RCC 7860 (cell line): ENCODE measurements around the gene EFL1.
"Not testable (repeated sequence)": the region's sequence is repeated elsewhere in the genome, so short reads cannot be mapped to it uniquely, and the experiment has no call there.

Experiments used
- DNase-seq: peaks from one replicate; pipeline ENCODE4 v3.0.0-alpha.2; 2015; ENCODE audit warnings: low spot score
- FAIRE-seq: peaks from 2 replicates; lab custom pipeline; 2012; peaks lifted over from hg19 to GRCh38; lab: Jason Lieb, UNC

EFL1 gene

DNA sequence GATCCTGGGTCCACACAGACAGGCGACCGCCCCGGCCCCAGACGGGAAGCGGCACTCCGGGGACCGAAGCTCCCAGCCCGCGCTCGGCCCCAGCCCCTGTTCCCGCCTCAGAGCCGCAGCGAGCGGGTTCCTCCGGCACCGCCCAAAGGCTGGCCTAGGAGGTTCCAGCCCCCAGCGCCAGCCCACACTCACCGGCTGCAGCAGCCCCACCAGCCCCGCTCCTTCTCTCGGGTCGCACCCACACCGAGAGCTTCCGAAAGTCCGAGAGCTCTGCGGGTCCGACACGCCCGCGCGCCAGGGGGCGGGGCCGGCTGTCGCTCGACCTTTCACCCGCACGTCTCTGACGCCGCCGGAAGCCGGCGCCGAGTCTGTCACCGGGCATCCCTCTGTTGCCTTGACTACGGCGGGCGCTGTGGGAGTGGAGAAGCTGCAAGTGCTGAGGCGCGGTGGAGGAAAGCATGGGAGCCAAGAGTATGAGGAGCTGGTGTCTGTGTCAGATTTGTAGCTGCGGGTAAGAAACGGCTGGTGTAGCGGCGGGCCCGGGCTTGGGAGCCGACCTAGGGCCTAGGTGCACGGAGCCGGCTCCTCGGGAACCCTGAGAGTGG is at the start of gene EFL1, which contains the start of gene SAXO2:
Gene EFL1, minus strand, starts transcription at position 313 of the 605 bp plus-strand sequence. CDS start 956 bp downstream, outside the sequence.
Gene SAXO2, plus strand, starts transcription at position 397 of the 605 bp plus-strand sequence. Its CDS starts 62 bp downstream, at position 459.
- FAIRE-seq (peak; percentile 24), DNase-seq (peak; percentile 78)

DNA sequence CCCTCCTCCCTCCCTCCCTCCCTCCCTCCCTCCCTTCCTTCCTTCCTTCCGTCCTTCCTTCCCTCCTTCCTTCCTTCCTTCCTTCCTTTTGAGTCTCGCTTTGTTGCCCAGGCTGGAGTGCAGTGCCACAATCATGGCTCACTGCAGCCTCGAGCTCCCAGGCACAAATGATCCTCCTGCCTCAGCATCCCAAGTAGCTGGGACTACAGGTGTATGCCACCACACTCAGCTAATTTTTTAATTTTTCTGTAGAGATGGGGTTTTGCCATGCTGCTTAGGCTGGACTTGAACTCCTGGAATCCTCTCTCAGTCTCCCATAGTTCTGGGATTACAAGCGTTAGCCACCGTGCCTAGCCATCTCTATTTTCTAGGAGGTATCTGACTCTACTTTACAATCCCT is 48.8 kb upstream of the EFL1 start:
- FAIRE-seq = not testable (repeated sequence)

DNA sequence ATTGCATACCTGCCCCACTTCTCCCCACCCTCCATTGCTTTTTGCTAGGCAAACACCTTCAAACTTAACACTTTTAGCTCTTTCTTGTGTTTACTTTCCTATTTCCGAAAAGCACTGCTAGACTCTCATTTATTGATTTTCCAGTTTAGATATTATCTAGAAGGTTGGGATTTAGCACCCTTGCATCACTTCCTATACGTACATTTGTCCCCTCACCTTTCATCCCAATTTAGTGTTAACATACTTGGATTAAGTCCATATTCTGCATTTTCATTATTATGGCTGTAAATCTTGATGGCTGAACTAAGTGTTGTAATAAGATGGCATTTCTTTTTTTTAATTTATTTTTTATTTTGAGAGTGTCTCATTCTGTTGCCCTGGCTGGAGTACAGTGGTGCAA is 47.3 kb upstream of the EFL1 start:
- DNase-seq = no peak
- no peak for FAIRE-seq

More for the DNA sequence above, 48.8 kb upstream of the EFL1 start:
- not testable (repeated sequence) for DNase-seq

DNA sequence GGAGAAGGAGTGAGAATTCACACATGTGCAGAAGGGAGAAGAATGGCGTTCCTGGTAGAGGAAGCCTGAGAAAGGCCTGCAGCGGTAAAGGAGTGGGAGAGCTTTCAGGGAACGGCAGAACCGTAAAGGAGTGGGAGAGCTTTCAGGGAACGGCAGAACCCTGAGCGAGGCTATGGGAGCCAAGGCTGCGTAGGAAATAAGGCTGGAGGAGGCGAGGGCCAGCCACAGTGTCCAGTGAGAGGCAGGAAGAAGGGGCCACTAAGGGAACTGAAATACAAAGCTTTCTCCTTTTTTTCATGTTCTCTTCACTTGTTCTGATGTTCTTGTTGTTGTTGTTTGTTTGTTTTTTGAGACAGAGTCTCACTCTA is 45.2 kb upstream of the EFL1 start:
- no peak for FAIRE-seq
- no peak for DNase-seq

DNA sequence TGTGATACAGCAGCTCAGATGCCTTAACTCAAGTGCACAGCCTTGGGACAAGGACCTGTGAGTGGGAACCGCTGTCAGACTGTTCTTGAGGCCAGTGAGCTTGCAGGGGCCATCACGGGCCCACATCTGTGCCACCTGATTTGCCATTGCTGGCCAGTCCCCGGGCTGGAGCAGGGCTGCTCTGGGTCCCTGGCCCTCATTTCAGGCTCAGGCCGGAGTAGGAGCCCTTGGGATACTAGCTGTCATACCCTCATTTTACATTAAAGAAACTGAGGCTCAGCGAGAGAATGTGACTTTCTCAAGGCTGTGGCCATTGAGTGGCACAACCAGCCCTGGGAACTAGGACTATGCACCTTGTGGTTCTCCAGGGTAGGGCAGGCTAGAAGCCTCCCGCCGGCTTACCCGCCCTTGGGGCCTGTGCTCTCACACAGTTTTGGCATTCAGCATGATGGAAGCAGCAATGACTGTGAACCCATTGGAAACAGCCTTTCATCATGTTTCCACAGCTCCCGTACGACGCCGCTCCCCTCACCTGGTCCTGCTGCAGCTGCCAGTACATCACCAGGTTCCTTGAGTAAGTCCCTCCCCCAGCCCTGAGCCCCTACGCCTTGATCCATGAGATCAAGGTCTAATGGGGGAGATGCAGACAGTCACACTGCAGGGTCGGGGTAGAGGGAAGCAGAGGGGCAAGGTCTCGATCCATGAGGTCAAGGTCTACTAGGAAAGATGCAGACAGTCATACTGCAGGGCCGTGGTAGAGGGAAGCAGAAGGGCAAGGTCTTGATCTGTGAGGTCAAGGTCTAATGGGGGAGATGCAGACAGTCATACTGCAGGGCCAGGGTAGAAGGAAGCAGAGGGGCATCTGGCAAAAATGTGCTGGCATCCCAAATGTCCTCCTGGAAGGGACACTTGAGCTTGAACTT is 44.5 kb upstream of the EFL1 start:
- no peak for DNase-seq

DNA sequence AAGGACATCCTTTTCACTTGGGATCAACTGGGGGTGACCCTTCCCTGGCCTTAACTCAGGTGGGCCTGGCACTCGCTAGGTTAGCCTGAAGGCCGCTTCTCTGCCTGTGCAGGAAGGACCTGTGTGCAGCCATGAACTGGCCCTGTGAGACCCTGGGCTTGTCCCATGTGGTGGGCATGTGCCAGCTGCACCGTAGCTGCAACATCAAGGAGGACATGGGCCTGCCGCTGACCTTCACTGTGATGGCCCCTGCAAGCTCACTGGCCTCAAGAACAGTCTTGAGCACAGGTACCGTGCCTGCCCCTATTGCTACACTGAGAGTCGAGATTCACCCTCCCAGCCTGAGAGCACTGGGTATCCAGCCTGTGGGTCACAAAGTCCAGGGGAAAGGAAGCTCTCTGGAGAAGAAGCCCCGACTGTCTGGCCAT is 43.1 kb upstream of the EFL1 start:
- no peak for FAIRE-seq
- no peak for DNase-seq

More for the DNA sequence above, 44.5 kb upstream of the EFL1 start:
- FAIRE-seq = no peak

DNA sequence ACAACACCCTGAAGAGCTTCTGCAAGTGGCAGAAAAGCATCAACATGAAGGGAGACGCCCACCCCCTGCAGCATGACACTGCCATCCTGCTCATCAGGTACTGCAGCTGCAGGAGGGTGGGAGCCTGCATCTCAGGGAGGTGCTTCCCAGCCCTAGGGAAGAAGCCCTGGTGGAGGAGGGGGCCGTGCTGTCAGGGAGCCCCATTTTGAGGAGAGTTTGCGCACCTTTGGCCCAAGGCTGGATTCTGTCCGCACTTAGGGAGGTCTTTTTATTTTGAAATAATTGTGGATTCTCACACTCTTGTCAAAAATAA is 42.2 kb upstream of the EFL1 start:
- DNase-seq (no peak), FAIRE-seq (no peak)

DNA sequence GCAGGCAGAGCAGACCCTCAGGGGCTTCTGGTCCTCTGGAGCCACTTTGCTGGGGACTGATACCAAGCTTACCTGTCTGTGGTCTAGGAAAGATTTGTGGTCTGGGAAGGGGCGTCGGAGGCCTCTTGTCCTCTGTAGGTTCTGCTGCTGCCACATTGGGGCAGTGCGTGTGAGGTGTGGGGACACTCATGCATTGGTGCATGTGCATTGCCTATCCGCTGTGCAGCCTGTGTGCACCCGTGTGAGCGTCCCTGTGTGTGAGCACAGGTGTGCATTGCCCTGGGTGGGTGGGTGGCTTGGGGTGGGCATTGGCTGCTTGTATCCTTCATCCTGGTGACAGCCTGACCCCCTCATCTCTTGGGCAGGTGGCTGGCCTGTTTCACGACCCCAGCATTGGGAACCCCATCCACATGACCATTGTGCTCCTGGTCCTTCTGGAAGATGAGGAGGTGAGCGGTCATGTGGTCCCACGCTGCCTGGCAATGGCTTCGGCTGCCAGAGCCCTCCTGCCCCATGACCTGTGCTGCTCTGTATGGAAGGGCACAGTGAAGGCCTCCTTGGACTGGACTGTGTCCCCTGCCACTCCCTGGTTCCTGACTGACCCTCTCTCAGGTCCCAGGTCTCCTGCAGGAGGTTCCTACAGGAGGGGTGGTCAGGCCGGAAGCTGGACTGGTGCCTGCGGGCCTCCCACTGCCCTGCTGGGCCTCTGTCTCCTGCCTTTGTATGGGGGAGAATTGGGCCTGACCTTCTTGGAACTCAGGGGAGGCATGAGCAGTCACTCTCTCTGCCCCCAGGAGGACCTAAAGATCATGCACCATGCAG is 41.6 kb upstream of the EFL1 start:
- DNase-seq (no peak), FAIRE-seq (no peak)

DNA sequence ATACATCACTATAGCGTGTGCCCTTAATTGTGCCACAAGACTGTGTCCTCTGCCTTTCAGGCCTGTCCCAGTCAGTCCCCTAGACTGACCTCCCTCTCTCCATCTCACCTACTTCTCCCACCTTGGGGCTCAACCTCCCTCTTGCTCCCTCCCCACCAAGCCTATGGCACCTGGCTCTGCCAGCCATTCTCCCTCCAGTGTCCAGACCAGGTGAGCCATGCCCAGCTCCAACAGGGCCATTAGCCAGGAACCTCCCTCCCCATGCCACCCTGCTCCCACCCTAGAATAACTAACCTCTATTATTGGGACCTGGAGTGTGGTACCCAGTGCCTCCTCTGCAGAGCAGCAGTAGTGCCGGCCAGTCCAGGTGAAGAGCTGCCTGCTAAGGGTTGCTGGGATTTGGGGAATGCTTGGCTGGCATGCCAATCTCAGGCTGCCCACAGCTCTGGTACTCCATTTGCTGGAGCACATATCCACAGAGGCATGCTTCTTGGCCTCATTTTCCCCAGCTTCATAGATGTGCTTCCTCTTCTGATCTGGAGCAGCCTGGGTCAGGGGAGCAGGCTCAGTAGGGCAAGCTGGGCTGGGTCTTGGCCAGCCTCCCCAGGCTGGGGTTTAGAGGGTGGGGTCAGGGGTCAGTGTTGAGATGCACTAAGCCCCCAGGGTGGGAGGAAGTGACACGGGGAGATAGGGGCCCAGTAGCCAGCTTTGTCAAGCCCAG is 38.9 kb upstream of the EFL1 start:
- DNase-seq = no peak
- FAIRE-seq = no peak

DNA sequence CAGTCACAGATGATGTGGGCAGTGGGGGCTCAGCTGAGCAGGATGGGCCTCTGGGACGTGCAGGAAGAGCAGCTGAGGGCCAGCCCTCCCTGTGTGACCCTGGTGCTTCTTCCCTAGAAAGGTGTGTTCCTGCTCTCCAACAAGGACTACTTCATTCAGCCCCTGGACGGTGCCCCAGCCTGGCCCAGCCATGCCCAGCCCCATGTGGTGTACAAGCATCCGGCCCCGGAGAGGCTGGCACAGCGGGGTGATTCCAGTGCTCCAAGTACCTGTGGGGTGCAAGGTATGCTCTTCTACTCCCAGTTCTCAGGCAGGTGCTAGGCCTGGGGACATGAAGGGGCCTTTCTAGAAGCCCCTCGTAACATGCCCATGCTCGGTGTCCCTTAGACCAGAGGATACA is 38.3 kb upstream of the EFL1 start:
- FAIRE-seq (no peak), DNase-seq (no peak)

DNA sequence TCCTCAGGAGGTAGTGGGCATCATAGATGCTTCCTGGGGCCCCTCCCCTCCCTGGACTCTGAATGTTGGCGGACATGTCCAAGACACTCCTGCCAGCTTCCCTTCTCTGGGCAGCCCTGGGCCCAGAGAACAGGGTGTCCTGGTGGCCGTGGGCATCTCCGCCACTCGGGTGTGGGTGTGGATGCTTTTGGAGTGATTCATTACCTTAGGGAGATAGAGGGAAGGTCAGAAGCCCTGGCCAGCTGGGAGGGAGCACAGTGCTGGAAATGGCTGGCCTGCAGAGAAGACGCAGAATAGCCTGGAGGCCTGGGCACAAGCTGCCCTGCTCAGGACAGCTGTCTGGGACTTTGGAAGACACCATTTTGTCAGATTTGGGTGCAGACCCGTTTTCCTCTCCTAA is 37.8 kb upstream of the EFL1 start:
- not testable (repeated sequence) for FAIRE-seq, DNase-seq

DNA sequence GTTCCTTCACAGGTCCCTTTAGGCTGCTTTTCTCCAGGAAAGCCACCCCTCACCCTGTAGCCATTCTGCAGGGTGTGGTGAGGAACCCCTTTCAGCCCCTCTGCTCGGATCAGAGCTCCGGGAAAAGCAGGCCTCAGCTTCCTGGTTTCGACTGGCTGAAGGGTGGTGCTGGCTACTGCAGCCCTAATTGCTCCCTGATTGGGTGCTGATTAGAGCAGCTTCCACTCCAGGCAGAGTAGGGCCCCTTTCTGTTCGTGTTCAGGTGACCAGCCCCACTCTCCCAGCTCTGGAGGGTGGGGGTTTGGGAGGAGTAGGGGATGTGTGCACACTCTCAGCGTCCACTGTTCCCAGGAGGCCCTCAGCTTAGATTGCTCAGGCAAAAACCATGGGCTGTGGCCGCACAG is 37.0 kb upstream of the EFL1 start:
- DNase-seq, FAIRE-seq: not testable (repeated sequence)

DNA sequence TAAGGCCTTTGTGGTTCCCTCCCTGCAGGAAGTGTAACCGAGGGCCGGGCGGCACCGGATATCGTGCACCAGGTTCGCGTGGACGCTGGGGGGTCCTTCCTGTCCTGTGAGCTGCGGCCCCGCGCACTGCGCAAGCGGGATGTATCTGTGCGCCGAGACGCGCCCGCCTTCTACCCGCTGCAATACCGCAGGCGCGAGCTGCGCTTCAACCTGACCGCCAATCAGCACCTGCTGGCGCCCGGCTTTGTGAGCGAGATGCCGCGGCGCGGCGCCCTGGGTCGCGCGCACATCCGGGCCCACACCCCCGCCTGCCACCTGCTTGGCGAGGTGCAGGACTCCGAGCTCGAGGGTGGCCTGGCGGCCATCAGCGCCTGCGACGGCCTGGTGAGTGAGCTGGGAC is 36.0 kb upstream of the EFL1 start:
- DNase-seq (no peak), FAIRE-seq (no peak)

DNA sequence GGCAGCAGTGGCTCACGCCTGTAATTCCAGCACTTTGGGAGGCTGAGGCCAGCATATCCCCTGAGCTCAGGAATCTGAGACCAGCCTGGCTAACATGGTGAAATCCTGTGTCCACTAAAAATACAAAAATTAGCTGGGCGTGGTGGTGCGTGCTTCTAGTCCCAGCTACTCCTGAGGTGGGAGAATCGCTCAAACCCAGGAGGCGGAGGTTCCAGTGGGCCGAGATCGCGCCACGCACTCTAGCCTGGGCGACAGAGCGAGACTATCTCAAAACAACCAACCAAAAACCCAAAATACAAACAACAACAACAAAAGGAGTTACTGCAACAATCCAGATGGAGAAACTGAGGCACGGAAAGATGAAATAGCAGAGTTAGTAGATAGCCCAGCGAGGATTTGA is 35.5 kb upstream of the EFL1 start:
- DNase-seq (no peak), FAIRE-seq (no peak)

DNA sequence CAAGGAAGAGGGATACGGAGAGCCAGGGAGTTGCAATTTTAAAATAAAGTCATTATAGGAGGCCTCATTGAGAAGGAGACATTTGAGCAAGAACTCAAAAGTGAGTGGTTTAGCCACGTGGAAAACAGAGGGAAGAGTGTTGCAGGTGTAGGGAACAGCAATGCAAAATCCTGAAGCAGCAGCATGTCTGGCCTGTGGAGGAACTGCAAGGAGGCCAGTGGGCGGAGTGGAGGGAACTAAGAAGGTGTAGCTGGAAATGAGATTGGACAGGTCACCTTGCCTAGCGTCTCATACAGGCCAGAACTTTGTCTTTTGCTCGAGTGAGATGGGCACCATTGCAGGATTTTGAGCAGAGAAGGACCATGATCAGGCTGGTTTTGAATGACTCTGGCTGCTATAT is 35.0 kb upstream of the EFL1 start:
- no peak for FAIRE-seq

DNA sequence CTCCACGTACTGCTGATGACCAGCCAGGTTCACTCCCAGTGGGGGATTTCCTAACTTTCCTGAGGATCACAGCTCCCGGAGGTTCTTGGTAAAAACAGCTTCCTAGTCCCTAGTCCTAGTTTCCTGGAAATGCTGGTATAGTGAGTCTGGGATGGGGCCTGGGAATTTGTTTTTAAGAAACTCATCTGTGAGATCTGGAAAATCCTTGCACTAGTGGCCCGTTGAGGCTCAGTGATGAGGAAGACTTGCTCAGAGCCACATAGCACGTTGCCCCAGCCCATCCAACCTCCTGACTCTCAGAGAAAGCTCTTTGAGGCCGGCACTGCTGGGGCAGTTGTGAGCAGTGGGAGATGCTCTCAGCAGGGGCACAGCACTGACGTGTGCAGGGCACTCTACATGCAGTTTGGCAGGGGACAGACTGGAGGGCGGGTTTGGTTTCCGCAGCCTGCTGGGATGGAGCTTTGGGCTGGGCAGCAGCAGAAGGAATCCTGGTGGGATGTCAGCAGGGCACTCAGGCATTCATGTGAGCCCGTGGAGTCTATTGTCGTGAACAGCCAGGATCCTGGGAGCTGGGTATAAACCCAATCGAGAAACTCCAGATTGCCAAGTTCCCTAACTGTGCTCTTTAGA is 31.6 kb upstream of the EFL1 start:
- FAIRE-seq = no peak
- no peak for DNase-seq

More for the DNA sequence above, 35.0 kb upstream of the EFL1 start:
- DNase-seq = no peak

DNA sequence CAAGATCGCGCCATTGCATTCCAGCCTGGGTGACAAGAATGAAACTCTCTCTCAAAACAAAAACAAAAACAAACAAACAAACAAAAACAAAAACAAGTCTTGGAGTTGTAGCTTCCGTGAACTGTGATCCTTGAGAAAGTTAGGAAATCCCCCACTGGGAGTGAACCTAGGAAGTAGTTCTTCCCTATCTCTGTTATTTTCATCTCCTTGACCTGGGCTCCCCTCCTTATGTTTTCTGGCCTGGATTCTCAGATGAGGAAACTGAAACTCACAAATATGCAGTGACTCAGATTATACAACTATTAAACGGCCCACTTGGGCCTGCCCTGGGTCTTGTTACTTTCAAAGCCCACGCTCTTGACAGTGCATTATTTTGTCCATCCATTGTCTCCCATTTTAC is 29.7 kb upstream of the EFL1 start:
- FAIRE-seq (no peak), DNase-seq (no peak)

DNA sequence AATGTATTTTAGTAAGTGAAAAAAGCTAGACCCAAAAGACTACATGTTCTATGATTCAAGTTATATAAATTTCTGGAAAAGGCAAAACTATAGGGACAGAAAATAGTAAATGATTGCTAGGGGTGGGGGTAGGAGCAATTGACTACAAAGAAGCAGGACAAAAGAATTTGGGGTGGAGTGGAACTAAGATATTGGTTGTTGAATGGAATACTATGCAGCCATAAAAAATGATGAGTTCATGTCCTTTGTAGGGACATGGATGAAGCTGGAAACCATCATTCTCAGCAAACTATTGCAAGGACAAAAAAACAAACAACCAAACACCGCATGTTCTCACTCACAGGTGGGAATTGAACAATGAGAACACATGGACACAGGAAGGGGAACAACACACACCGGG is 25.7 kb upstream of the EFL1 start:
- DNase-seq, FAIRE-seq: not testable (repeated sequence)

DNA sequence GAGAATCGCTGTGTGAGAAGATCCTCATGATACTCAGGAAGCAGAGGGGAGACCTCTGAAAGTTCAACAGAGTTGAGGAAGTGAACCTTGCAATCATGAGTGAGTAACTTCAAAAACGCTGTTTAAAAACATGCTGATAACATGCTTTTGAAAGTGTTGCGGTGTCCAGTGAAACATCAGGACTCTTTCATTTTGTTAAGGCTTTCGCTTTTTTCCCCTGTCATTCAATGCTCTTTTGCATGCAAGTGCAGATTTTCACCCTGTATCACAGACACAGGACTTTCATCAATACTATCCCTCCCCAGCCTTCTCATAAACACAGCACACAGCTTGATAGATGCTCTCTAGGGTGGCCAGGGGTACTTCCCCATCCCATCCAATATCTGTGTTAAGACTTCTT is 23.9 kb upstream of the EFL1 start:
- DNase-seq, FAIRE-seq: not testable (repeated sequence)

DNA sequence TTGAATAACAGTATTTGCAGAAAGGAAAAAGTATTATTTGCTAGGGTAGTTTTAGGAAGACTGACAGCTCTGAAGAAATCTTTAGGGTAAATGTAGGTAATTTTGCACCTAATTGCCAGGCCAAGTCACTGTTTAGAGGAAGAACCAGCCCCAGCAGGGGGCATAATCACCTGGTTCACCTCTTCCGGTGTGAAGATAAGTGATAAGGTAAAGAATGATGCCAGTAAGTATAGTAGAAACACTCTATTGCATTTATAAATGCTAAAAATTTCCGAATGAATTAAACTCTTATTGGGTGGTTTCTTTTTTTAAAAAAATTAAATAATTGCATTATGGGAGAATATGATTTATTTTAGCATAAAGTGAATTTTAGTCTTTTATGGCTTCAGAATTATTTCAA is 21.8 kb upstream of the EFL1 start:
- not testable (repeated sequence) for FAIRE-seq, DNase-seq
